Measurements from ENCODE around the gene ALOX15B.

- TF ChIP-seq SP1 (IDR thresholded peaks at IDR 0.05) (no peak), FOXM1 (IDR thresholded peaks at IDR 0.05; ENCODE audit: borderline replicate concordance) (no peak), PKNOX1 (IDR thresholded peaks at IDR 0.05) (no peak), TARDBP (IDR thresholded peaks at IDR 0.05) (no peak), L3MBTL2 (conservative IDR thresholded peaks at IDR 0.05) (no peak), FOXA1 (IDR thresholded peaks at IDR 0.05) (no peak), BHLHE40 (IDR thresholded peaks at IDR 0.05; ENCODE audit: borderline replicate concordance) (no peak), ELF4 (IDR thresholded peaks at IDR 0.05) (no peak), ARNT (IDR thresholded peaks at IDR 0.05) (no peak)
Measured at GRCh38 chr17:8041979-8042378, 3.1 kb downstream of the ALOX15B start.
